HL-60 (cell line): ENCODE measurements around the gene CFAP157.

Experiments
- DNase-seq, 2 experiments: peaks; one replicate each; pipeline ENCODE4 v3.0.0-alpha.2; 2010 to 2020; ENCODE audit warnings: low read depth in 1 of 2, low spot score in 1 of 2
- H3K27ac ChIP-seq: fragments of 250-450 bp; sonication (Bioruptor Pico); replicated peaks from 2 replicates; pipeline ENCODE4 v1.5.1; 2020; ENCODE audit warnings: mild to moderate bottlenecking, moderate library complexity
- H3K27me3 ChIP-seq: fragments of 250-450 bp; sonication (Bioruptor Pico); 2 replicates; pipeline ENCODE4 v1.5.1; 2021; ENCODE audit warnings: mild to moderate bottlenecking, moderate library complexity; ENCODE audit not compliant: insufficient read depth, poor library complexity, severe bottlenecking
- H3K4me3 ChIP-seq: replicated peaks from 2 replicates; pipeline ENCODE4 v1.5.1; 2011; ENCODE audit warnings: mild to moderate bottlenecking, control low read depth, low read length; ENCODE audit not compliant: insufficient read depth
- GABPA ChIP-seq: IDR thresholded peaks from 2 replicates; pipeline ENCODE4 v1.6.1; 2012; ENCODE audit warnings: low read depth
- POLR2AphosphoS5 ChIP-seq: IDR thresholded peaks from 2 replicates; pipeline ENCODE4 v1.6.1; 2012; ENCODE audit warnings: low read depth
- SPI1 ChIP-seq: IDR thresholded peaks from 2 replicates; pipeline ENCODE4 v1.6.1; 2012; ENCODE audit warnings: low read depth, mild to moderate bottlenecking, borderline replicate concordance
- TF ChIP-seq, protein P1 (sequence below): IDR thresholded peaks from one replicate; pipeline ENCODE4 v1.5.1; 2011; ENCODE audit warnings: low read length, control low read depth, inconsistent platforms; ENCODE audit not compliant: insufficient read depth
- TF ChIP-seq, protein P2 (sequence below): IDR thresholded peaks from 2 replicates; pipeline ENCODE4 v1.6.1; 2012; ENCODE audit warnings: low read depth; ENCODE audit not compliant: insufficient replicate concordance

CFAP157 gene

DNA sequence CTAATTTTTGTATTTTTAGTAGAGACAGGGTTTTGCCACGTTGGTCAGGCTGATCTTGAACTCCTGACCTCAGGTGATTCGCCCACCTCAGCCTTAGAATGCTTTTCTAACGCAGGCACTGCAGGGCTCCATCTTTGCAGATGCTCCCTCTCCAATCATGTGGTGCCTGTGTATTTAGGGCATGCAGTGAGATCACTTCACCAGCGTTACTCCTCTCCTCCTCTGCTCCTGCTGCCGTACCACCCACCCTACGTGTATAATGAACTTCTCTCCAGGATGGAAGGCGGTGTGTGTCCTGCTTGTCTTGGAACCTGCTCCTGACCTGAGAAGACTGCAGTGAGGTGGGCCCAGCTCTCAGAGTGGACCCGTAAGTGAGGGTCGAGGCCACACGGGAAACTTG, 13.6 kb upstream of the CFAP157 start:
- Histone ChIP-seq H3K4me3 (no peak overlapping the region), H3K27me3 (no peaks in the 10 kb centered on the region), H3K27ac (no peak overlapping the region)
- TF ChIP-seq SPI1 = no peak
- TF ChIP-seq POLR2AphosphoS5 = no peak
- no peak for TF ChIP-seq GABPA
- TF ChIP-seq, protein P1, sequence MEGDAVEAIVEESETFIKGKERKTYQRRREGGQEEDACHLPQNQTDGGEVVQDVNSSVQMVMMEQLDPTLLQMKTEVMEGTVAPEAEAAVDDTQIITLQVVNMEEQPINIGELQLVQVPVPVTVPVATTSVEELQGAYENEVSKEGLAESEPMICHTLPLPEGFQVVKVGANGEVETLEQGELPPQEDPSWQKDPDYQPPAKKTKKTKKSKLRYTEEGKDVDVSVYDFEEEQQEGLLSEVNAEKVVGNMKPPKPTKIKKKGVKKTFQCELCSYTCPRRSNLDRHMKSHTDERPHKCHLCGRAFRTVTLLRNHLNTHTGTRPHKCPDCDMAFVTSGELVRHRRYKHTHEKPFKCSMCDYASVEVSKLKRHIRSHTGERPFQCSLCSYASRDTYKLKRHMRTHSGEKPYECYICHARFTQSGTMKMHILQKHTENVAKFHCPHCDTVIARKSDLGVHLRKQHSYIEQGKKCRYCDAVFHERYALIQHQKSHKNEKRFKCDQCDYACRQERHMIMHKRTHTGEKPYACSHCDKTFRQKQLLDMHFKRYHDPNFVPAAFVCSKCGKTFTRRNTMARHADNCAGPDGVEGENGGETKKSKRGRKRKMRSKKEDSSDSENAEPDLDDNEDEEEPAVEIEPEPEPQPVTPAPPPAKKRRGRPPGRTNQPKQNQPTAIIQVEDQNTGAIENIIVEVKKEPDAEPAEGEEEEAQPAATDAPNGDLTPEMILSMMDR = no peak
- TF ChIP-seq, protein P2, sequence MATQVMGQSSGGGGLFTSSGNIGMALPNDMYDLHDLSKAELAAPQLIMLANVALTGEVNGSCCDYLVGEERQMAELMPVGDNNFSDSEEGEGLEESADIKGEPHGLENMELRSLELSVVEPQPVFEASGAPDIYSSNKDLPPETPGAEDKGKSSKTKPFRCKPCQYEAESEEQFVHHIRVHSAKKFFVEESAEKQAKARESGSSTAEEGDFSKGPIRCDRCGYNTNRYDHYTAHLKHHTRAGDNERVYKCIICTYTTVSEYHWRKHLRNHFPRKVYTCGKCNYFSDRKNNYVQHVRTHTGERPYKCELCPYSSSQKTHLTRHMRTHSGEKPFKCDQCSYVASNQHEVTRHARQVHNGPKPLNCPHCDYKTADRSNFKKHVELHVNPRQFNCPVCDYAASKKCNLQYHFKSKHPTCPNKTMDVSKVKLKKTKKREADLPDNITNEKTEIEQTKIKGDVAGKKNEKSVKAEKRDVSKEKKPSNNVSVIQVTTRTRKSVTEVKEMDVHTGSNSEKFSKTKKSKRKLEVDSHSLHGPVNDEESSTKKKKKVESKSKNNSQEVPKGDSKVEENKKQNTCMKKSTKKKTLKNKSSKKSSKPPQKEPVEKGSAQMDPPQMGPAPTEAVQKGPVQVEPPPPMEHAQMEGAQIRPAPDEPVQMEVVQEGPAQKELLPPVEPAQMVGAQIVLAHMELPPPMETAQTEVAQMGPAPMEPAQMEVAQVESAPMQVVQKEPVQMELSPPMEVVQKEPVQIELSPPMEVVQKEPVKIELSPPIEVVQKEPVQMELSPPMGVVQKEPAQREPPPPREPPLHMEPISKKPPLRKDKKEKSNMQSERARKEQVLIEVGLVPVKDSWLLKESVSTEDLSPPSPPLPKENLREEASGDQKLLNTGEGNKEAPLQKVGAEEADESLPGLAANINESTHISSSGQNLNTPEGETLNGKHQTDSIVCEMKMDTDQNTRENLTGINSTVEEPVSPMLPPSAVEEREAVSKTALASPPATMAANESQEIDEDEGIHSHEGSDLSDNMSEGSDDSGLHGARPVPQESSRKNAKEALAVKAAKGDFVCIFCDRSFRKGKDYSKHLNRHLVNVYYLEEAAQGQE = no peak
- no peak for DNase-seq

DNA sequence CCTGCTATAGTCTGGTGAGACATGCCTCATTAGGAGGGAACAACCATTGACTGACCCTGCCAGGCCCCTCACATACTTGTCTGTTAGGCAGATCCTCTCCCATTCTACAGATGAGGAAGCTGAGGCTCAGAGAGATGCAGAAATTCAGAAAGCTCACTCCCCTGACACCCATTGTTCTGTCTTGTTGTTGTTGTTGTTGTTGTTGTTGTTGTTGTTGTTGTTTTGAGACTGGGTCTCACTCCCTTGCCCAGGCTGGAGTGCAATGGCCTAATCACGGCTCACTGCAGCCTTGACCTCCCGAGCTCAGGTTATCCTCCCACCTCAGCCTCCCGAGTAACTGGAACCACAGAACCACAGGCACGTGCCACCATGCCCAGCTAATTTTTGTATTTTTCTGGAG, 13.1 kb upstream of the CFAP157 start:
- DNase-seq = no peak
- TF ChIP-seq SPI1 (no peak), POLR2AphosphoS5 (no peak), GABPA (no peak)
- TF ChIP-seq, protein P2 = no peak
- TF ChIP-seq, protein P1 = no peak
- Histone ChIP-seq H3K27ac (no peak overlapping the region), H3K4me3 (no peak overlapping the region), H3K27me3 (no peaks in the 10 kb centered on the region)

DNA sequence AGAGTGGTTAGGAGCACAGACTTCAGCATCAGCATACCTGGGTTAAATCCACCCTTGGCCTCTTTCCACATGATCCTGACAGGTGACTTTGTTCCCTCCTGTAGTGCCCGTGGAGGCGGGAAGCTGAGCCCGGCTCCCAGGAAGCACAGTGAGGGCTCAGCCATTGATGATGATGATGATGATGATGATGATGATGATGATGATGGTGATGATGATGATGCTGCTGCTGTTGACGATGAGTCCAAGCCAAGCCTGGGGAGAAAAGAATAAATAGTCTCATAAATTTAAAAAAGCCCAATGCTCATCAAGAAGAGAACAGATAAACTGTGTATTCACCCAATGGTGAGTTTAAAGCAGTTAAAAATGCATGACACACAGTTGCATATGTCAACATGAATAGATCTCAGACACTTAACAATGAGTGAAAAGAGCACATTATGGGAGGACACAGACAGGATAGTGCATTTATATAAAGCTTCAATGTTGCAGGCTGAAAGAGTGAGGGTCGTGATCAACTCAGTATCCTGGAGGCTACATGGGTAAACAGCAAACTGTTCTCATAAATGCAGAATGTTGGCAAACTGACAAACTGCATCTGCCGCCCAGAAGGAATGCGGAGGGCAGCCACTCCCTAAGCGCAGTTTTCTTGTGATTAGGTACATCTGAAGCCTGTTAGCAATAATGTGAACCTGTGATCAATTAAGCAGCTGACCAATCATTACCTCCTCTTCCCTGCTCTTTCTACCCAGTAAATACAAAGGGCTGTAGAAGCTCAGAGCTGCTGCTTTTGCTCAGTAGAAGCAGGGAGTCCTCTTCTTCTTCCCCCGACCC, 11.7 kb upstream of the CFAP157 start:
- Histone ChIP-seq H3K27me3 (no peaks in the 10 kb centered on the region), H3K4me3 (no peak overlapping the region), H3K27ac (no peak overlapping the region)
- TF ChIP-seq GABPA = no peak
- TF ChIP-seq, protein P1 = no peak
- no peak for TF ChIP-seq SPI1
- no peak for TF ChIP-seq POLR2AphosphoS5
- TF ChIP-seq, protein P2 = no peak
- no peak for DNase-seq
